ENCODE measurements around the gene ADISSP.
A peak's percentile ranks its signal among the peaks of the same experiment; 100 is the strongest.

DNA sequence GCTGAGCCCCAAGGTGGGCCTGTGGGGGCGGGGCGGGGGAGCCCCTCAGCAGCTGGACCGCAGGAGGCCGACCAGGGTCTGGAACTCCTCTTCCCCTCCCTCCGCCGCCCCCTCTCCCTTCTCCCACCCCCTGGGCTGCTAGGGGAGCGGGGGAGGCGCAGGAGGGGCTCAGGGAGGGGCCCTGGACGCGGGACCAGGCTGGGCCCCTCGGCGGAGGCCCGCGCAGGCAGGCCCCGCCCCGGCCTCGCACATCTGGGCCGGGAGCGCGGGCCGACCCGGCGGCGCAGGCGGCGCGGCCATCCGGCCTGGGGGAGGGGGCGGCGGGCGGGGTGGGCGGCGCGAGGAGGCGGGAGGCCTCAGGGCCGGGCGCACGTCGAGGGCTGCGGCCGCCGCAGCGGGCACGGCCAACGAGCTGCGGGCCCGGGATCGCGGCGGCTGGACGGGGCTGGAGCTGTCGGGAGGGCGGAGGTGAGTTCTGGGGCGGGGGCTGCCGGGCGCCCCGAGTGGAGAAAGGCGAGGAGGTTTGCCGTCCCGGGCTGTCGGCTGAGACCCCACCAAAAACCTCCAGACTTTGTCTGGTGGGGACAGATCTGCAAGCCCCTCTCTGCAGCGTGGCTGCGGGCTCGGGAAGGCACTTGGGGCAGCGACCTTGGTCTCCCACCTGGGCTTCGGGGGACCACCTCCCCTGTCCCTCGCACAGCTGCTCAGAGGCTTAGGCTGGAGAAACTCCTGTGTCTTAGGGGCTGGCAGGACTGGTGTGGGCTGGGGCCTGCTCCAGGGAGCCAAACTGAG, 35.0 kb downstream of the ADISSP start, which contains the start of gene HSPA12B:
- no peak for TF ChIP-seq CTCF (IDR thresholded peaks at IDR 0.05; ENCODE audit: insufficient read depth, low read depth, low read length)
- peak; percentile 54 for TF ChIP-seq EZH2 (IDR thresholded peaks at IDR 0.05; ENCODE audit: insufficient read depth, low read length)
